Measurements from ENCODE around the gene QRSL1. TPM values are rescaled to one million over a fixed set of nuclear protein-coding genes. Genes with fewer than 3 reads are reported as not detected.

The QRSL1 gene
- total and polyA plus RNA-seq, 9 of the 15 experiments (the other 6 are each of a cell fraction or from before 2014, with no cell fraction given) = 14.6 to 31.5 (median 23.0) TPM

GRCh38 chr6:106667022-106667402, 37.6 kb downstream of the QRSL1 start:
- Histone ChIP-seq H3K27ac (ENCODE audit: extremely low read depth, low read depth, low read length) (no peak overlapping the region), H3K4me3 (no peak overlapping the region), H3K9ac (ENCODE audit: insufficient read depth in 1 of 2, low read depth in 2 of 2, low read length in 2 of 2) (no peak overlapping the region), H3K27me3 (ENCODE audit: control insufficient read depth in 2 of 2, insufficient read depth in 2 of 2, low read length in 2 of 2) (no peaks in the 10 kb centered on the region), H3K9me1 (ENCODE audit: control insufficient read depth, insufficient read depth, low read length) (no peaks in the 10 kb centered on the region), H3K4me2 (ENCODE audit: insufficient read depth, low read length) (no peak overlapping the region), H4K20me1 (replicated peaks; ENCODE audit: control insufficient read depth, insufficient read depth, low read length) (no peaks in the 10 kb centered on the region), H3K36me3 (ENCODE audit: control insufficient read depth, insufficient read depth, low read length) (peaks cover 39% of the 10 kb centered on the region), H3K9me3 (replicated peaks; ENCODE audit: control insufficient read depth, insufficient read depth, low read depth, low read length) (no peaks in the 10 kb centered on the region), H3K4me1 (replicated peaks in 1 of 2; ENCODE audit: control insufficient read depth in 2 of 2, insufficient read depth in 2 of 2, low read length in 2 of 2) (no peaks in the 10 kb centered on the region), H2AFZ (ENCODE audit: low read depth, low read length) (no peak overlapping the region), H3K79me2 (ENCODE audit: control insufficient read depth, insufficient read depth, low read length) (no peaks in the 10 kb centered on the region)
- ChIA-PET CTCF (ENCODE audit: low intra/inter-chr PET ratio) (no interaction called here), POLR2A (no interaction called here)
- no TSS peak for BruUV-seq (replicated peaks)
- FAIRE-seq (no peak), ATAC-seq (no peak), DNase-seq (ENCODE audit: extremely low read depth in 1 of 4, low spot score in 3 of 4) (no peak)
- 90% methylated on average over 4 of the region's 4 CpGs for WGBS (ENCODE audit: insufficient coverage, low coverage, missing lambda C conversion rate)
- intact Hi-C loops (cut with micrococcal nuclease) = no loop called here
- in situ Hi-C loops (cut with MboI) = no loop called here
- no peak for TF ChIP-seq SOX6 (IDR thresholded peaks at IDR 0.05)
- TF ChIP-seq SAFB2 (IDR thresholded peaks at IDR 0.05; ENCODE audit: borderline replicate concordance, low read depth, low read length, severe bottlenecking) = no peak
- no peak for TF ChIP-seq PTRF (tag; IDR thresholded peaks at IDR 0.05)
- TF ChIP-seq MAFG (tag; conservative IDR thresholded peaks at IDR 0.05) = peak; percentile 37; the same call in 1 of the 2 replicates
- TF ChIP-seq ZNF124 (CRISPR knock-in tag; IDR thresholded peaks at IDR 0.05) = no peak
- TF ChIP-seq NCOR1 (IDR thresholded peaks at IDR 0.05) = no peak
- TF ChIP-seq MAFF (IDR thresholded peaks at IDR 0.05; ENCODE audit: low read length) = peak; percentile 36; the same call in 1 of the 2 replicates
- no peak for TF ChIP-seq ZNF143 (CRISPR knock-in tag; IDR thresholded peaks at IDR 0.05)
- no peak for TF ChIP-seq BCOR (IDR thresholded peaks at IDR 0.05)
- no peak for TF ChIP-seq CHD2 (IDR thresholded peaks at IDR 0.05; ENCODE audit: low read depth, low read length)
- TF ChIP-seq HDAC8 (tag; IDR thresholded peaks at IDR 0.05) = no peak
- peak; percentile 76 for TF ChIP-seq ZNF316 (IDR thresholded peaks at IDR 0.05)
- TF ChIP-seq, protein P1, sequence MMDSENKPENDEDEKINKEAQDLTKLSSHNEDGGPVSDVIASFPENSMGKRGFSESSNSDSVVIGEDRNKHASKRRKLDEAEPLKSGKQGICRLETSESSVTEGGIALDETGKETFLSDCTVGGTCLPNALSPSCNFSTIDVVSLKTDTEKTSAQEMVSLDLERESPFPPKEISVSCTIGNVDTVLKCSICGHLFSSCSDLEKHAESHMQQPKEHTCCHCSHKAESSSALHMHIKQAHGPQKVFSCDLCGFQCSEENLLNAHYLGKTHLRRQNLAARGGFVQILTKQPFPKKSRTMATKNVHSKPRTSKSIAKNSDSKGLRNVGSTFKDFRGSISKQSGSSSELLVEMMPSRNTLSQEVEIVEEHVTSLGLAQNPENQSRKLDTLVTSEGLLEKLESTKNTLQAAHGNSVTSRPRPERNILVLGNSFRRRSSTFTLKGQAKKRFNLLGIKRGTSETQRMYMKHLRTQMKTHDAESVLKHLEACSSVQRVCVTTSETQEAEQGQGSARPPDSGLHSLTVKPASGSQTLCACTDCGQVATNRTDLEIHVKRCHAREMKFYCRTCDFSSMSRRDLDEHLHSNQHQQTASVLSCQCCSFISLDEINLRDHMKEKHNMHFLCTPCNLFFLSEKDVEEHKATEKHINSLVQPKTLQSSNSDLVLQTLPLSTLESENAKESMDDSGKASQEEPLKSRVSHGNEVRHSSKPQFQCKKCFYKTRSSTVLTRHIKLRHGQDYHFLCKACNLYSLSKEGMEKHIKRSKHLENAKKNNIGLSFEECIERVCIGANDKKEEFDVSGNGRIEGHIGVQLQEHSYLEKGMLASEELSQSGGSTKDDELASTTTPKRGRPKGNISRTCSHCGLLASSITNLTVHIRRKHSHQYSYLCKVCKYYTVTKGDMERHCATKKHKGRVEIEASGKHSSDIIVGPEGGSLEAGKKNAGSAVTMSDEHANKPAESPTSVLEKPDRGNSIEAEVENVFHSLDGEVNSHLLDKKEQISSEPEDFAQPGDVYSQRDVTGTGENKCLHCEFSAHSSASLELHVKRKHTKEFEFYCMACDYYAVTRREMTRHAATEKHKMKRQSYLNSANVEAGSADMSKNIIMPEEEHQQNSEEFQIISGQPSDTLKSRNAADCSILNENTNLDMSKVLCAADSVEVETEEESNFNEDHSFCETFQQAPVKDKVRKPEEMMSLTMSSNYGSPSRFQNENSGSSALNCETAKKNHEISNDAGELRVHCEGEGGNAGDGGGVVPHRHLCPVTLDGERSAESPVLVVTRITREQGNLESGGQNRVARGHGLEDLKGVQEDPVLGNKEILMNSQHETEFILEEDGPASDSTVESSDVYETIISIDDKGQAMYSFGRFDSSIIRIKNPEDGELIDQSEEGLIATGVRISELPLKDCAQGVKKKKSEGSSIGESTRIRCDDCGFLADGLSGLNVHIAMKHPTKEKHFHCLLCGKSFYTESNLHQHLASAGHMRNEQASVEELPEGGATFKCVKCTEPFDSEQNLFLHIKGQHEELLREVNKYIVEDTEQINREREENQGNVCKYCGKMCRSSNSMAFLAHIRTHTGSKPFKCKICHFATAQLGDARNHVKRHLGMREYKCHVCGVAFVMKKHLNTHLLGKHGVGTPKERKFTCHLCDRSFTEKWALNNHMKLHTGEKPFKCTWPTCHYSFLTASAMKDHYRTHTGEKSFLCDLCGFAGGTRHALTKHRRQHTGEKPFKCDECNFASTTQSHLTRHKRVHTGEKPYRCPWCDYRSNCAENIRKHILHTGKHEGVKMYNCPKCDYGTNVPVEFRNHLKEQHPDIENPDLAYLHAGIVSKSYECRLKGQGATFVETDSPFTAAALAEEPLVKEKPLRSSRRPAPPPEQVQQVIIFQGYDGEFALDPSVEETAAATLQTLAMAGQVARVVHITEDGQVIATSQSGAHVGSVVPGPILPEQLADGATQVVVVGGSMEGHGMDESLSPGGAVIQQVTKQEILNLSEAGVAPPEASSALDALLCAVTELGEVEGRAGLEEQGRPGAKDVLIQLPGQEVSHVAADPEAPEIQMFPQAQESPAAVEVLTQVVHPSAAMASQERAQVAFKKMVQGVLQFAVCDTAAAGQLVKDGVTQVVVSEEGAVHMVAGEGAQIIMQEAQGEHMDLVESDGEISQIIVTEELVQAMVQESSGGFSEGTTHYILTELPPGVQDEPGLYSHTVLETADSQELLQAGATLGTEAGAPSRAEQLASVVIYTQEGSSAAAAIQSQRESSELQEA (IDR thresholded peaks at IDR 0.05; ENCODE audit: low read depth) = no peak
- peak; percentile 64 for TF ChIP-seq C11orf30 (IDR thresholded peaks at IDR 0.05; ENCODE audit: low read depth)
- peak; percentile 44; the same call in 1 of the 2 replicates for TF ChIP-seq MAFK (IDR thresholded peaks at IDR 0.05; ENCODE audit: low read length)
- no peak for TF ChIP-seq MYC (IDR thresholded peaks at IDR 0.05; ENCODE audit: low read depth, low read length)
- TF ChIP-seq MYC (CRISPR knock-in tag; IDR thresholded peaks at IDR 0.05; ENCODE audit: borderline replicate concordance, low read depth) = no peak
- TF ChIP-seq SMARCA4 (IDR thresholded peaks at IDR 0.05) = no peak

Data from K562 (cell line).